Uterus (tissue), 2 donors: Measurements from ENCODE around the gene MAP4.

ENCODE experiments used
- POLR2A ChIP-seq, 2 donors: fragments of 450-650 bp; IDR thresholded peaks; one replicate each; pipeline ENCODE4 v1.6.1; 2016; ENCODE audit warnings: antibody characterized with exemption in 2 of 2, mild to moderate bottlenecking in 1 of 2, moderate library complexity in 1 of 2
- TF ChIP-seq, protein P1 (sequence below), 4 experiments: fragments of 200-600 bp in 2 of 4; fragments of 450-650 bp in 2 of 4; sonication (generic) in 2 of 4; IDR thresholded peaks; one replicate each; pipeline ENCODE4 v1.5.1; 2016 to 2019; ENCODE audit warnings: antibody characterized with exemption in 4 of 4, mild to moderate bottlenecking in 2 of 4, moderate library complexity in 1 of 4

DNA sequence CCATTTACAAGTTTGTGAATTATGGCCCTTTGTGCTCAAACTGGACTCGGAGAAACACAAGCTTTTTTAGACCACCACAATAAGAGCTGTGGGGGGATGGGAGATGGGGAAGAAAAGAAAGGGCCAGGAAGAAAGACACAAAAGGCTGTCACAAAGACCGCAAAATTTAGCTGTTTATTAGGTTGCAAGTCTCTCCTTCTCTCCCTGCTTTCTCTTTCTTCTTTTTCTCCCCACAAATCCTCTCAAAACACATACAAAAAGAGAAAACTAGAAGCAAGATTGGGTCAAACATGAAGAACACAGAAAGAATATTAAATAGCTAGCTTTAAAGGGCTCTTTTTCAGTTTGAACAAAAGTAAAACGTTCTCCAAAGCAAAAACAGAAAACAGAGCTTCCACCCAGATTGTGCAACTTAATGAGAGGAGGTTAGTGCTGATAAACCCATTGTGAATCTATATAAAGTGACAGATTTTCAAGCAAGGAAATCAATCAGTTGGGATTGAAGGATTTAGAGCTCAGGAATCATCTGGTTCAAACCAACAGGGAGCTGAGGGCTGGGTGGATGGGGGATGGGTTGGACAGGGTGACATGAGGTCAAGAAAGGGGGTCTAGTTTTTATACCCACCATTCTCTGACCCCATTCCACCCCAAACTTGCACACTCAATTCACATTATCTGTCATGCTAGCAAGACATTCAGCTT lies 125.9 kb downstream of the MAP4 start:
- TF ChIP-seq, protein P1, sequence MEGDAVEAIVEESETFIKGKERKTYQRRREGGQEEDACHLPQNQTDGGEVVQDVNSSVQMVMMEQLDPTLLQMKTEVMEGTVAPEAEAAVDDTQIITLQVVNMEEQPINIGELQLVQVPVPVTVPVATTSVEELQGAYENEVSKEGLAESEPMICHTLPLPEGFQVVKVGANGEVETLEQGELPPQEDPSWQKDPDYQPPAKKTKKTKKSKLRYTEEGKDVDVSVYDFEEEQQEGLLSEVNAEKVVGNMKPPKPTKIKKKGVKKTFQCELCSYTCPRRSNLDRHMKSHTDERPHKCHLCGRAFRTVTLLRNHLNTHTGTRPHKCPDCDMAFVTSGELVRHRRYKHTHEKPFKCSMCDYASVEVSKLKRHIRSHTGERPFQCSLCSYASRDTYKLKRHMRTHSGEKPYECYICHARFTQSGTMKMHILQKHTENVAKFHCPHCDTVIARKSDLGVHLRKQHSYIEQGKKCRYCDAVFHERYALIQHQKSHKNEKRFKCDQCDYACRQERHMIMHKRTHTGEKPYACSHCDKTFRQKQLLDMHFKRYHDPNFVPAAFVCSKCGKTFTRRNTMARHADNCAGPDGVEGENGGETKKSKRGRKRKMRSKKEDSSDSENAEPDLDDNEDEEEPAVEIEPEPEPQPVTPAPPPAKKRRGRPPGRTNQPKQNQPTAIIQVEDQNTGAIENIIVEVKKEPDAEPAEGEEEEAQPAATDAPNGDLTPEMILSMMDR (IDR thresholded peaks at IDR 0.05): no peak
- no peak for TF ChIP-seq POLR2A (IDR thresholded peaks at IDR 0.05)
